HepG2 (cell line): ENCODE data around the gene NUDT8. TPM values are rescaled to one million over a fixed set of nuclear protein-coding genes. Genes with fewer than 3 reads are reported as not detected.

Experiments used
- CREB1 ChIP-seq, 2 experiments: fragments of 450-650 bp in 1 of 2; IDR thresholded peaks; 2 replicates each; pipeline ENCODE4 v1.6.1; 2016 to 2017; ENCODE audit warnings: control low read depth in 1 of 2, mild to moderate bottlenecking in 1 of 2, missing compliant biosample characterization in 1 of 2, missing genetic modification characterization in 1 of 2
- DR1 ChIP-seq: sonication (generic); formaldehyde crosslinking; IDR thresholded peaks from 2 replicates; pipeline ENCODE4 v1.8.0; 2021; ENCODE audit warnings: mild to moderate bottlenecking, missing genetic modification reagents, inconsistent platforms
- FLYWCH1 ChIP-seq: sonication (generic); formaldehyde crosslinking; IDR thresholded peaks from 2 replicates; pipeline ENCODE4 v1.8.1; 2023; ENCODE audit warnings: mild to moderate bottlenecking, missing genetic modification reagents
- GLI4 ChIP-seq: sonication (generic); formaldehyde crosslinking; IDR thresholded peaks from 2 replicates; pipeline ENCODE4 v1.5.1; 2020; ENCODE audit warnings: missing genetic modification reagents, mild to moderate bottlenecking, moderate library complexity, borderline replicate concordance
- GZF1 ChIP-seq: sonication (generic); formaldehyde crosslinking; IDR thresholded peaks from 2 replicates; pipeline ENCODE4 v1.5.1; 2020; ENCODE audit warnings: mild to moderate bottlenecking, missing genetic modification reagents
- HOXD1 ChIP-seq: sonication (generic); formaldehyde crosslinking; IDR thresholded peaks from 2 replicates; pipeline ENCODE4 v1.5.0; 2020; ENCODE audit warnings: missing genetic modification reagents
- MAFK ChIP-seq, 2 experiments: IDR thresholded peaks in 1 of 2; conservative IDR thresholded peaks in 1 of 2; 2 replicates each; pipeline ENCODE4 v1.6.1; 2011; ENCODE audit warnings: improper control_type of control experiment in 2 of 2, low read length in 2 of 2
- REL ChIP-seq: sonication (generic); formaldehyde crosslinking; conservative IDR thresholded peaks from 2 replicates; pipeline ENCODE4 v1.8.0; 2022; ENCODE audit warnings: mild to moderate bottlenecking, missing genetic modification reagents, moderate library complexity
- RFX3 ChIP-seq: IDR thresholded peaks from 2 replicates; pipeline ENCODE4 v1.6.1; 2016; ENCODE audit warnings: missing biosample characterization, missing genetic modification reagents
- RXRB ChIP-seq: IDR thresholded peaks from 2 replicates; pipeline ENCODE4 v1.6.1; 2016; ENCODE audit warnings: borderline replicate concordance, missing genetic modification reagents, missing compliant biosample characterization
- TSC22D2 ChIP-seq: sonication (generic); formaldehyde crosslinking; IDR thresholded peaks from 2 replicates; pipeline ENCODE4 v1.5.1; 2020; ENCODE audit warnings: missing genetic modification reagents, mild to moderate bottlenecking, borderline replicate concordance
- XRCC5 ChIP-seq: fragments of 200-400 bp; formaldehyde crosslinking; optimal IDR thresholded peaks from 2 replicates; pipeline ENCODE3; 2017; ENCODE audit warnings: mild to moderate bottlenecking, low read length
- ZBTB1 ChIP-seq: sonication (generic); formaldehyde crosslinking; IDR thresholded peaks from 2 replicates; pipeline ENCODE4 v1.4.0; 2020; ENCODE audit warnings: missing genetic modification reagents, borderline replicate concordance
- ZMAT3 ChIP-seq: sonication (generic); formaldehyde crosslinking; conservative IDR thresholded peaks from 2 replicates; pipeline ENCODE4 v1.7.0; 2021; ENCODE audit warnings: missing genetic modification reagents
- ZNF205 ChIP-seq: IDR thresholded peaks from 2 replicates; pipeline ENCODE4 v1.6.1; 2018; ENCODE audit warnings: missing biosample characterization, missing genetic modification reagents
- ZNF3 ChIP-seq: IDR thresholded peaks from 2 replicates; pipeline ENCODE4 v1.7.0; 2017; ENCODE audit warnings: inconsistent platforms
- ZNF317 ChIP-seq: sonication (generic); formaldehyde crosslinking; IDR thresholded peaks from 2 replicates; pipeline ENCODE4 v1.5.0; 2020; ENCODE audit warnings: mild to moderate bottlenecking, missing genetic modification reagents
- ZNF329 ChIP-seq: sonication (generic); formaldehyde crosslinking; IDR thresholded peaks from 2 replicates; pipeline ENCODE4 v1.9.0; 2021; ENCODE audit warnings: low read depth, mild to moderate bottlenecking, missing genetic modification reagents
- ZNF510 ChIP-seq: sonication (generic); formaldehyde crosslinking; IDR thresholded peaks from 2 replicates; pipeline ENCODE4 v1.4.0; 2020; ENCODE audit warnings: low read depth, mild to moderate bottlenecking, missing genetic modification reagents
- ZNF605 ChIP-seq: sonication (generic); formaldehyde crosslinking; IDR thresholded peaks from 2 replicates; pipeline ENCODE4 v1.8.0; 2022; ENCODE audit warnings: mild to moderate bottlenecking, missing genetic modification reagents
- ZNF652 ChIP-seq: IDR thresholded peaks from 2 replicates; pipeline ENCODE4 v1.6.1; 2016; ENCODE audit warnings: low read depth, borderline replicate concordance
- ZNF766 ChIP-seq: sonication (generic); formaldehyde crosslinking; IDR thresholded peaks from 2 replicates; pipeline ENCODE4 v1.5.0; 2020; ENCODE audit warnings: missing genetic modification reagents, borderline replicate concordance
- ZNF772 ChIP-seq: sonication (generic); formaldehyde crosslinking; IDR thresholded peaks from 2 replicates; pipeline ENCODE4 v1.5.0; 2020; ENCODE audit warnings: mild to moderate bottlenecking, missing genetic modification reagents
- ZNF891 ChIP-seq: sonication (generic); formaldehyde crosslinking; IDR thresholded peaks from 2 replicates; pipeline ENCODE4 v1.5.0; 2020; ENCODE audit warnings: mild to moderate bottlenecking, missing genetic modification reagents
- polyA plus RNA-seq, 8 experiments: library from polyadenylated mRNA; depleted of rRNA in 3 of 8; stranded (reverse) in 7 of 8; unstranded in 1 of 8; fragments of >200 nt; fragmentation: Illumina TruSeq in 4 of 8; extraction: Trizol in 4 of 8; gene quantifications; 2 replicates each; pipeline versions ENCODE4 v1.2.1 to v1.2.3, GENCODE V29; 2011 to 2016; ENCODE audit warnings: low read depth in 4 of 8, missing spikeins in 1 of 8, mixed read lengths in 1 of 8; ENCODE audit not compliant: insufficient read depth in 1 of 8
- total RNA-seq, 5 experiments: library from RNA; depleted of rRNA; stranded (reverse); fragments of >200 nt; fragmentation: Illumina TruSeq; extraction: Trizol; gene quantifications; 2 replicates each; pipeline ENCODE4 v1.2.3, GENCODE V29; 2016; ENCODE audit warnings: low read depth in 1 of 5
- TF ChIP-seq, protein P1 (sequence below): IDR thresholded peaks from 2 replicates; pipeline ENCODE4 v1.6.1; 2016; ENCODE audit warnings: low read depth, borderline replicate concordance
- TF ChIP-seq, protein P2 (sequence below): sonication (generic); formaldehyde crosslinking; IDR thresholded peaks from 2 replicates; pipeline ENCODE4 v1.9.0; 2021; ENCODE audit warnings: missing genetic modification reagents, mild to moderate bottlenecking, borderline replicate concordance
- TF ChIP-seq, protein P3 (sequence below): sonication (generic); formaldehyde crosslinking; conservative IDR thresholded peaks from 2 replicates; pipeline ENCODE4 v1.4.0; 2020; ENCODE audit warnings: missing genetic modification reagents
- TF ChIP-seq, protein P4 (sequence below): sonication (generic); formaldehyde crosslinking; IDR thresholded peaks from 2 replicates; pipeline ENCODE4 v1.5.0; 2020; ENCODE audit warnings: missing genetic modification reagents

The NUDT8 gene
- total and polyA plus RNA-seq, 2 of the 13 experiments (the other 11 are each of a cell fraction or from before 2014, with no cell fraction given): 6.7 to 25.8 TPM

DNA sequence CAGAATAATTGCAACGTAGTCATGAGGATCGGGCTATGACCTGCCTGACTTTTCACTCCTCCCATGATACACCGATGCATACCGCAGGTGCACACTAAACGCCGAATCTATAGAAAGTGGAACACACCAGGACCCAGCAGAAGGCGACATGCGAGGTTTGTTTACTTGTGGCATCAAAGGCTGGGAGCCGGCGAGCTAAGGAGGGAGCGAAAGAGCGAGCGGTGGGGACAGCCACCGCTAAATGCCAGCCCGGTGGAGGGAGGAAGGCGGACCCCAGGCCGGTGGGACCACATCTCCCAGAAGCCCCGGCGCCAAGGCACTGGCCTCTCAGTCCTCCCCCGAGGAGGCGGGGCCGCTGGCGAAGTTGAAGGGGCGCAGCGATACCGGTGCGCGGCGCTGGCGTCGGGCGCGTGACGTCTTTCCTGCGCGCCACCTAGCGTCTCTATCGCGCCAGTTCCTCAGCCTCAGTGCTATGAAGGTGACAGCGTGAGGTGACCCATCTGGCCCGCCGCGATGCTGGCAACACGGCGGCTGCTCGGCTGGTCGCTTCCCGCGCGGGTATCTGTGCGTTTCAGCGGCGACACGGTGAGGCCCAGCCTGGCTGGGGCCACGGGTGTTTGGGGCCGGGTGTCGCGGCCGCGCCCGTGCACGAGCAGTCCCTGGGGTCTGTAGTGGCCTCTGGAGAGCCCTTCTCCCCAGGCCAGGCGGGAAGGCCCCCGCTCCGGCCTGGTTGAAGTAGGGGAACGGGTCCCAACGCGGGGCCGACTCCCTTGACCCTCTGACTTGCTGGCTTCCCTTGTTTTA lies 23.0 kb downstream of the NUDT8 start, which contains the start of gene NDUFV1 (continued):
- TF ChIP-seq XRCC5 (peak; percentile 56), REL (CRISPR knock-in tag) (no peak), ZNF329 (CRISPR knock-in tag) (no peak), ZMAT3 (0 out of 2 replicates have a peak, but pooled peaks have one; percentile 39), CREB1 (IDR thresholded peaks at IDR 0.05) (peak; percentile 97), CREB1 (CRISPR knock-in tag; IDR thresholded peaks at IDR 0.05) (peak; percentile 98), RXRB (CRISPR knock-in tag) (peak; percentile 61; the same call in 1 of the 2 replicates), ZNF772 (CRISPR knock-in tag) (peak; percentile 82), ZNF652 (no peak), FLYWCH1 (peak; percentile 67; the same call in 1 of the 2 replicates), ZNF205 (CRISPR knock-in tag) (no peak; the same call in 1 of the 2 replicates), MAFK (conservative IDR thresholded peaks at IDR 0.05 in 1 of 2, IDR thresholded peaks at IDR 0.05 in 1 of 2; ENCODE audit: low read length in 2 of 2) (no peak), ZNF3 (CRISPR knock-in tag) (no peak), DR1 (CRISPR knock-in tag) (no peak; the same call in 1 of the 2 replicates), ZBTB1 (no peak), ZNF891 (CRISPR knock-in tag) (no peak), ZNF510 (CRISPR knock-in tag) (0 out of 2 replicates have a peak, but pooled peaks have one; percentile 43), ZNF766 (peak; percentile 58; the same call in 1 of the 2 replicates), GZF1 (CRISPR knock-in tag) (no peak), ZNF317 (CRISPR knock-in tag) (no peak), RFX3 (CRISPR knock-in tag) (no peak), ZNF605 (CRISPR knock-in tag) (peak; percentile 70; the same call in 1 of the 2 replicates), HOXD1 (CRISPR knock-in tag) (peak; percentile 79; the same call in 1 of the 2 replicates), GLI4 (no peak), TSC22D2 (CRISPR knock-in tag) (no peak)
- TF ChIP-seq, protein P1, sequence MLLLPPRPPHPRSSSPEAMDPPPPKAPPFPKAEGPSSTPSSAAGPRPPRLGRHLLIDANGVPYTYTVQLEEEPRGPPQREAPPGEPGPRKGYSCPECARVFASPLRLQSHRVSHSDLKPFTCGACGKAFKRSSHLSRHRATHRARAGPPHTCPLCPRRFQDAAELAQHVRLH (CRISPR knock-in tag): peak; percentile 34; the same call in 1 of the 2 replicates
- TF ChIP-seq, protein P2, sequence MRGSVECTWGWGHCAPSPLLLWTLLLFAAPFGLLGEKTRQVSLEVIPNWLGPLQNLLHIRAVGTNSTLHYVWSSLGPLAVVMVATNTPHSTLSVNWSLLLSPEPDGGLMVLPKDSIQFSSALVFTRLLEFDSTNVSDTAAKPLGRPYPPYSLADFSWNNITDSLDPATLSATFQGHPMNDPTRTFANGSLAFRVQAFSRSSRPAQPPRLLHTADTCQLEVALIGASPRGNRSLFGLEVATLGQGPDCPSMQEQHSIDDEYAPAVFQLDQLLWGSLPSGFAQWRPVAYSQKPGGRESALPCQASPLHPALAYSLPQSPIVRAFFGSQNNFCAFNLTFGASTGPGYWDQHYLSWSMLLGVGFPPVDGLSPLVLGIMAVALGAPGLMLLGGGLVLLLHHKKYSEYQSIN (CRISPR knock-in tag): no peak
- TF ChIP-seq, protein P3, sequence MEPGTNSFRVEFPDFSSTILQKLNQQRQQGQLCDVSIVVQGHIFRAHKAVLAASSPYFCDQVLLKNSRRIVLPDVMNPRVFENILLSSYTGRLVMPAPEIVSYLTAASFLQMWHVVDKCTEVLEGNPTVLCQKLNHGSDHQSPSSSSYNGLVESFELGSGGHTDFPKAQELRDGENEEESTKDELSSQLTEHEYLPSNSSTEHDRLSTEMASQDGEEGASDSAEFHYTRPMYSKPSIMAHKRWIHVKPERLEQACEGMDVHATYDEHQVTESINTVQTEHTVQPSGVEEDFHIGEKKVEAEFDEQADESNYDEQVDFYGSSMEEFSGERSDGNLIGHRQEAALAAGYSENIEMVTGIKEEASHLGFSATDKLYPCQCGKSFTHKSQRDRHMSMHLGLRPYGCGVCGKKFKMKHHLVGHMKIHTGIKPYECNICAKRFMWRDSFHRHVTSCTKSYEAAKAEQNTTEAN (CRISPR knock-in tag): no peak
- TF ChIP-seq, protein P4, sequence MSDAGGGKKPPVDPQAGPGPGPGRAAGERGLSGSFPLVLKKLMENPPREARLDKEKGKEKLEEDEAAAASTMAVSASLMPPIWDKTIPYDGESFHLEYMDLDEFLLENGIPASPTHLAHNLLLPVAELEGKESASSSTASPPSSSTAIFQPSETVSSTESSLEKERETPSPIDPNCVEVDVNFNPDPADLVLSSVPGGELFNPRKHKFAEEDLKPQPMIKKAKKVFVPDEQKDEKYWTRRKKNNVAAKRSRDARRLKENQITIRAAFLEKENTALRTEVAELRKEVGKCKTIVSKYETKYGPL (CRISPR knock-in tag): no peak
